Epithelial cell of proximal tubule (primary cell): ENCODE data around the gene TBC1D2. TPM values are rescaled to one million over a fixed set of nuclear protein-coding genes. Genes with fewer than 3 reads are reported as not detected.
A peak's percentile ranks its signal among the peaks of the same experiment; 100 is the strongest.

Experiments
- DNase-seq: peaks from one replicate; pipeline ENCODE4 v3.0.0-alpha.2; 2011; ENCODE audit warnings: low read depth
- H3K4me3 ChIP-seq: 2 replicates; pipeline ENCODE4 v1.5.1; 2011; ENCODE audit warnings: low read depth, mild to moderate bottlenecking, low read length
- total RNA-seq: library from RNA; depleted of rRNA; stranded (reverse); fragments of >200 nt; gene quantifications from 2 replicates; pipeline ENCODE4 v1.2.3, GENCODE V29; 2015
- TF ChIP-seq, protein P1 (sequence below): conservative IDR thresholded peaks from 2 replicates; pipeline ENCODE4 v1.5.1; 2012; ENCODE audit warnings: low read depth, mild to moderate bottlenecking, low read length

Gene TBC1D2
- total RNA-seq, 1 donor from 2014 or later, result 17.2 TPM

DNA sequence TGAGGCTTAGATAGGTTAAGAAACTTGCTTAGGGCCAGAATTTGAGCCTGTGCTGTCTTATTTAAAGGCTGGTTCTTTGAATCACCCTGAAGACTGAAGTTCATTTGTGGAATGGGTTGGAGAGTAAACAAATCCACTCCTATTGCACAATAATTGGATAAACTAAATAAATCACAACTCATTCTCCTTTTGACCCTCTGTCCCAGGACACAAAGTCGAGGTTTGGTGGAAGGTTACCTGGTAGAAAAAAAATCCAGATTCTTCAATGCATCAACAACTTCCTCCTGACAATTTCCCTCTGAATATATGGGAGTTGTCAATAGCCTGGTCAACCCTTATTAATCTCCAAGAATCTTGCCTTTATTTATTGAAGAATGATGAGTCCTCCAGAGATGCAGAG lies 28.9 kb downstream of the TBC1D2 start:
- H3K4me3 ChIP-seq, result no peak overlapping the region
- TF ChIP-seq, protein P1, sequence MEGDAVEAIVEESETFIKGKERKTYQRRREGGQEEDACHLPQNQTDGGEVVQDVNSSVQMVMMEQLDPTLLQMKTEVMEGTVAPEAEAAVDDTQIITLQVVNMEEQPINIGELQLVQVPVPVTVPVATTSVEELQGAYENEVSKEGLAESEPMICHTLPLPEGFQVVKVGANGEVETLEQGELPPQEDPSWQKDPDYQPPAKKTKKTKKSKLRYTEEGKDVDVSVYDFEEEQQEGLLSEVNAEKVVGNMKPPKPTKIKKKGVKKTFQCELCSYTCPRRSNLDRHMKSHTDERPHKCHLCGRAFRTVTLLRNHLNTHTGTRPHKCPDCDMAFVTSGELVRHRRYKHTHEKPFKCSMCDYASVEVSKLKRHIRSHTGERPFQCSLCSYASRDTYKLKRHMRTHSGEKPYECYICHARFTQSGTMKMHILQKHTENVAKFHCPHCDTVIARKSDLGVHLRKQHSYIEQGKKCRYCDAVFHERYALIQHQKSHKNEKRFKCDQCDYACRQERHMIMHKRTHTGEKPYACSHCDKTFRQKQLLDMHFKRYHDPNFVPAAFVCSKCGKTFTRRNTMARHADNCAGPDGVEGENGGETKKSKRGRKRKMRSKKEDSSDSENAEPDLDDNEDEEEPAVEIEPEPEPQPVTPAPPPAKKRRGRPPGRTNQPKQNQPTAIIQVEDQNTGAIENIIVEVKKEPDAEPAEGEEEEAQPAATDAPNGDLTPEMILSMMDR, result no peak
- no peak for DNase-seq

DNA sequence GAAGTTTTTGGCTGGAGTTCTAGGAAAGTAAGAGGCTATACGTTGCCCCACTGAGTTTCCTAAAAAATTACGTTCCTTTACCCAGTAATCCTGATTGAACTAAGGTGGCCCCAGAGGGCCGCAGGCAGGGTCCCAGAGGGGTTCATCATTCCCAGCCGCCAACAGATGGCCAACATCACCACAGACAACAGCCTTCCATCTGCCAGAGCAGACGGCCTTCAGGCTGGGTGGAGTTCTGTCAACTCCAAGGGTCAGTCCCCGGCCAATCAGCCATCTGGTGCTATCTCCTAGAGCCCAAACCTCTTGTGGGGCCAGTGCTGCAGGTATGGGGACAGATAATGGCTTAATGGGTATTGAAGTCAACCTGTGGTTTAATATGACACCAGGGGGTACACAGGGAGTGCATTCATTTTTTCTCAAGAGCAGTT lies 30.4 kb downstream of the TBC1D2 start:
- DNase-seq, result no peak
- TF ChIP-seq, protein P1, result no peak
- H3K4me3 ChIP-seq, result no peak overlapping the region

DNA sequence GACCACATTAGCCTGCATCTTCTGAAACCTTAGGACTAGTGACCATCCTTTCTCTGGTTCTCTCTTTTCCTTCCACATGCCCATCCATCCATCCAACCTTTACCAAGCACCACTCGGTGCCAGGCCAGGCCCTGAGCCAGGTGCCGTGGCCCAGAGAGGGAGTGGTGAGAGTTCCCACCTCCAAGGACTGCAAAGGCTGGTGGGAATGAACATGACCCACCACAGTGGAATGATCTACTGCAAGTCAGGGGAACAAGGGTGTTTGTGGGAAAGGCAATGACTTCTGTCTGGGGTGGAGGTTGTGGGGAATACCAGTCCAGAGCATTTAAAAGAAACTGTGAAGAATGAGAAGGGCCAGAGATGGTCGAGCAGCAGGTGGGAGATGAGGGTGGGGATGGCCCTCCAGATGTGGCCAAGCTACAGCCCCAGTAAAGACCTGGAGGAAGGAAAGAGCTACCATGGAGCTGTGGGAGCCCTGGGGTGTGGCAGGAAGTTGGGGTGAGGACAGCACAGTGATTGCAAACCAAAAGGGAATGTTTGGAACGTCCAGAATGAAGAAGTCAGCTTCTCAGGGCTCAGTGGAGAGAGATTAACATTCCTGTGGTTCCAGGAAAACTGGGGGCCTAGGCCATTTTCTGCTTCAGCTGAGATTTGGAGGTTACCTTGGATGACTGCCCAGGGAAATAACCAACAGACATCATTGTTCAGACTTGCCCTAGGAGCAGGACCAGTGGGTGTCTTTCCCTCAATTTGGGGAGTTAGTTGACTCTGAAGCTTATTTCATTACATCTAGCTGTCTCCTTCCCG lies 32.4 kb downstream of the TBC1D2 start:
- H3K4me3 ChIP-seq, result no peak overlapping the region
- TF ChIP-seq, protein P1, result no peak
- DNase-seq, result peak; percentile 83

DNA sequence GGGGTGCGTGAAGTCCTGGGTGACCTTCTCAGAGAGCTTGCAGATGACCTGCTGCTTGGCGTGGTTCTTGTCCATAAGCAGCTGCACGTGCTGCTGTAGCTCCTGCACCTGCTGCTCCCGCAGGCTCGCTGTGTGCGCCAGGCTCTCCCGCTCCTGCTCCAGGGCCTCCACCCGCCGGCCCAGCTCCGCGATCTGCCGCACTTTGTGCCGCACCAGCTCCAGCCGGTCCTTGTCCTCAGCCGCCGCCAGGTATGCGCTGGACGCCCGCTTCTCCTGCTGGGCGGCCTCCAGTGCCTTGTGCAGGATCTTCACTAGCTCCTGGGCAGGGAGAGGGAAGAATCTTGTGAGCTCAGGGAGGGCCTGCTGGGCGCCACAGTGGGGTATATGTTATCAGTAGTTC lies 34.5 kb downstream of the TBC1D2 start:
- H3K4me3 ChIP-seq, result no peak overlapping the region
- DNase-seq, result no peak
- TF ChIP-seq, protein P1, result no peak

DNA sequence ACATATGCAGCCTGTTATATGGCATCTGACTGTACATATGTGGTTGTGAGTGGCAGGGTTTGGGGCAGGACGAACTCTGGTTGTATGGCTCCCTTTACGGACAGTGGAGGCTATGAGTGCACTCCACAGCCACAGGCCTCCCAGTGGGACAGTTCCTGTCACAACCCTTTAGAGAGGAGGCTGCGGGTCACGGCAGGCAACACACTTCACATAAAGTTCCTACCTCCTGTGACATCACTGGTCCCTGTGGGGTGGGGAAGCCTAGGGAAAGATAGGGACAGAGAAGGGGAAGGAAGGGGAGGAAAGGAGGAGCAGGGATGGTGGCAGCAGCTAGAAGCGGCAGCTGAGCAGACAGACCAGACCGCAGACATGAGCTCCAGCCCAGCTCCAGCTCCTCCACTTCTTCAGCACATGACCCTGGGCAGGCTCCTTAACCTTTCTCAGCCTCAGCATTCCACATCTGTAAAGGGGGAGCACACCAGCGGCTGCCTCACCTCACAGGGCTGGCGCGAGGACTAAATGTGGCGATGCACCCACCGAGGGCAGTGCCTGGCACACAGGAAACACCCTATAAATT lies 35.6 kb downstream of the TBC1D2 start:
- DNase-seq, result no peak
- TF ChIP-seq, protein P1, result no peak

DNA sequence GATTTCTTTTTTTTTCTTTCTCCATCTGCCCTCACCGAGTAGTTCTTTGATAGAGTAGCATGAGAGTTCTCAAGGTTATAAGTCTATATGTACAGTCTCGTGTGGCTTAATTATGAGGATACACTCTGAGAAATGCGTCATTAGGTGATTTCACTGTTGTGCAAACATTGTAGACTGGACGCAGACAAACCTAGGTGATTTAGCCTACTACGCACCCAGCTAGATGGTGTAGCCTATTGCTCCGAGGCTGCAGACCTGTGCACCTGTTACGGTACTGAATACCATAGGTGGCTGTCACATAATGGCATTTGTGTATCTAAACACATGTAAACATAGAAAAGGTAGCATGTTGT lies 36.1 kb downstream of the TBC1D2 start:
- no peak for DNase-seq
- H3K4me3 ChIP-seq, result no peak overlapping the region
- TF ChIP-seq, protein P1, result no peak

More for the DNA sequence above, 35.6 kb downstream of the TBC1D2 start:
- no peak overlapping the region for H3K4me3 ChIP-seq
